GM12875 (cell line): ENCODE measurements around the gene CCNF.
"Not testable (repeated sequence)": the region's sequence is repeated elsewhere in the genome, so short reads cannot be mapped to it uniquely, and the experiment has no call there.

ENCODE experiments used
- H3K4me3 ChIP-seq: one replicate; pipeline ENCODE4 v1.5.1; 2011; ENCODE audit warnings: low read depth, low read length, control low read depth
- TF ChIP-seq, protein P1 (sequence below): IDR thresholded peaks from 2 replicates; pipeline ENCODE4 v1.5.1; 2011; ENCODE audit warnings: low read depth, mild to moderate bottlenecking, control low read depth, inconsistent platforms, low read length, moderate library complexity, borderline replicate concordance; ENCODE audit not compliant: insufficient read depth

Gene CCNF

DNA sequence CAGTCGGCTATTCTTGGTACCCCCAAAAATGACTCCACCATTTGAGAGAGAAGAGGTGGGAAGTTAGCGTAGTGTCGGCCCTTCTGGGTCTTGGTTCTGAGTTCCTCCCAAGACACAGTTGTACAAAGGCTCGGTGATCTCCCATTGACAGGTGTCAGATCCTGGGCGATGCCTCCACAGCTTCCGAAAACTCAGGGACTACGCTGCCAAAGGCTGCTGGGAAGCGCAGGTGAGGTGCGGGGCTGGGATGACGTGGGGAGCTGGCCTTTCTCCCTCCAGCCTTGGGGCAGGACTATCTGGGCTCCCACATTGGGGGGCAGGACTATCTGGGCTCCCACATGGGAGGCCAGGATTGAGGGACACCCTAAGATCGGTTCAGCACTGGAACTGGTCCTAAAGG, 10.4 kb downstream of the CCNF start:
- H3K4me3 ChIP-seq, result no peak overlapping the region
- TF ChIP-seq, protein P1, sequence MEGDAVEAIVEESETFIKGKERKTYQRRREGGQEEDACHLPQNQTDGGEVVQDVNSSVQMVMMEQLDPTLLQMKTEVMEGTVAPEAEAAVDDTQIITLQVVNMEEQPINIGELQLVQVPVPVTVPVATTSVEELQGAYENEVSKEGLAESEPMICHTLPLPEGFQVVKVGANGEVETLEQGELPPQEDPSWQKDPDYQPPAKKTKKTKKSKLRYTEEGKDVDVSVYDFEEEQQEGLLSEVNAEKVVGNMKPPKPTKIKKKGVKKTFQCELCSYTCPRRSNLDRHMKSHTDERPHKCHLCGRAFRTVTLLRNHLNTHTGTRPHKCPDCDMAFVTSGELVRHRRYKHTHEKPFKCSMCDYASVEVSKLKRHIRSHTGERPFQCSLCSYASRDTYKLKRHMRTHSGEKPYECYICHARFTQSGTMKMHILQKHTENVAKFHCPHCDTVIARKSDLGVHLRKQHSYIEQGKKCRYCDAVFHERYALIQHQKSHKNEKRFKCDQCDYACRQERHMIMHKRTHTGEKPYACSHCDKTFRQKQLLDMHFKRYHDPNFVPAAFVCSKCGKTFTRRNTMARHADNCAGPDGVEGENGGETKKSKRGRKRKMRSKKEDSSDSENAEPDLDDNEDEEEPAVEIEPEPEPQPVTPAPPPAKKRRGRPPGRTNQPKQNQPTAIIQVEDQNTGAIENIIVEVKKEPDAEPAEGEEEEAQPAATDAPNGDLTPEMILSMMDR, result no peak

DNA sequence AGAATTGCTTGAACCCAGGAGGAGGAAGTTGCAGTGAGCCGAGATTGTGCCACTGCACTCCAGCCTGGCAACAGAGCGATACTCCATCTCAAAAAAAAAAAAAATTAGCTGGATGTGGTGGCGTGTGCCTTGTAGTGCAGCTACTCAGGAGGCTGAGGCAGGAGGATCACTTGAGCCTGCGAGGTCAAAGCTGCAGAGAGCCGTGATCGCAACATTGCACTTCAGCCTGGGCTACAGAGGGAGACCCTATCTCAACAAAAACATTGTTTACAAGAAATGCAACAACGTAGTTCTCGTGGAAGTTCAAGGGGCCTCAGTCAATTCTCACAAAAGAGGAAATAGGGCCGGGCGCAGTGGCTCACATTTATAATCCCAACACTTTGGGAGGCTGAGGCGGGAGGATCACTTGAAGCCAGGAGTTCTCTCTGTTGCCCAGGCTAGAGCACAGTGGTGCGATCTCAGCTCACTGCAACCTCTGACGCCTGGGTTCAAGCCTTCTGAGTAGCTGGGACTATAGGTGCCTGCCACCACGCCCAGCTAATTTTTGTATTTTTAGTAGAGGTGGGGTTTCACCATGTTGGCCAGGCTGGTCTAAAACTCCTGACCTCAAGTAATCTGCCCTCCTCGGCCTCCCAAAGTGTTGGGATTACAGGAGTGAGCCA, 12.0 kb downstream of the CCNF start:
- H3K4me3 ChIP-seq, result not testable (repeated sequence)

DNA sequence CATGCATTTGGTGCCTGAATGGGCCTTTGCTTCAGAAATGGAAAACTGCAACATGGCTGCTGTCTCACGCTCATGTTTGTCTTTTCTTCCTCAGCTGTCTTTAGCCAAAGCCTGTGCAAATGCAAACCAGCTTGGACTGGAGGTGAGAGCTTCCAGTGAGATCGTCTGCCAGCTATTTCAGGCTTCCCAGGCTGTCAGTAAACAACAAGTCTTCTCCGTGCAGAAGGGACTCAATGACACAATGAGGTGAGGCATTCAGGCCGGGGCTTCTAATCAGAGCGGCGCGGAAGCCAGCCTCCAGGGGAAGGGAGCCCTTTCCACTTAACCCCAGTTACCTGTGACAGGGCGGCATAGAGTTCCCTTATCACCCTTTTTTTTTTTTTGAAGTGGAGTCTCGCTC, 14.3 kb downstream of the CCNF start:
- no peak overlapping the region for H3K4me3 ChIP-seq
- TF ChIP-seq, protein P1, result no peak

DNA sequence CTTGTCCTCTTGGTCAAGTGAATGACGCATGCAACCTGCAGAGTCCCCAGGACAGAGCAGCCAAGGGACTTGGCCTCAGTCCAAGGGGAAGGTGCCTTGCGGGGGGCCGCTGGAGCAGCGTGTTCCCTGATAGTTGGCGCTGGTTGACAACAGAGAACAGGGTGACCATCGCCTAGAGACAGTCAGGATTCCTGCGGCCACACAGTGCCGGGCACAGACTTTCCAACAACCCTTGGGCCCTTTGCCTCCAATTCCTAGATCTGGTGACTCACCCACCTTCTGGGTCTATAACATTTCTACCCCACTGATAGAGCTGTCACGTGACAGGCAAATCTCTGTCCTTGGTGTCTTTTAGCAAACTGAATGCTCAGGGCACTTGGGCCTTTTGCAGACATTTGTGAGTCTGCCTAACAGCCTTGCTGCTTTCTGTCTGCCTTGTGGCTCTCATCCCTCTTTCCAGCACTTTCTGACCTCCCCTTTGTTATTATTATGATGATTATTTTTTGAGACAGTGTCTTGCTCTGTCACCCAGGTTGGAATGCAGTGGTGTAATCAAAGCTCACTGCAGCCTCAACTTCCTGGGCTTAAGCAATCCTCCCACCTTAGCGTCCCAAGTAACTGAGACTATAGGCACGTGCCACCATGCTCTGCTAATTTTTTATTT, 18.8 kb downstream of the CCNF start:
- H3K4me3 ChIP-seq, result no peak overlapping the region

DNA sequence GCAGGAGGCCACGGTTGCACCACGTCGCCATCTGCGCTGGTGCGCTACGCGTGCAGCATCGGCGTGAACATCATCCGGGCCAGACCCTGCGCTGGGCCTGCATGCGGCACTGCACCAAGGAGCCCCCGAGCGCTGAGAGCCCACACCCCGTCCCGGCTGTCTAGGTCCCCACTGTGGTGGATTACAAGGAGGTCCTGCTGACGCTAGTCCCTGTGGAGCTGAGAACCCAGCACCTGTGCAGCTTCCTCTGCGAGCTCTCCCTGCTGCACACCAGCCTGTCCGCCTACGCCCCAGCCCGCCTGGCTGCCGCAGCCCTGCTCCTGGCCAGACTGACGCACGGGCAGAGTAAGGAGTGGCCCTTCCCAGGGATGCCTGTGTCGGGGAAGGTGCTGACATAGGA, 19.9 kb downstream of the CCNF start:
- TF ChIP-seq, protein P1, result no peak
- H3K4me3 ChIP-seq, result no peak overlapping the region

More for the DNA sequence above, 18.8 kb downstream of the CCNF start:
- TF ChIP-seq, protein P1, result no peak

DNA sequence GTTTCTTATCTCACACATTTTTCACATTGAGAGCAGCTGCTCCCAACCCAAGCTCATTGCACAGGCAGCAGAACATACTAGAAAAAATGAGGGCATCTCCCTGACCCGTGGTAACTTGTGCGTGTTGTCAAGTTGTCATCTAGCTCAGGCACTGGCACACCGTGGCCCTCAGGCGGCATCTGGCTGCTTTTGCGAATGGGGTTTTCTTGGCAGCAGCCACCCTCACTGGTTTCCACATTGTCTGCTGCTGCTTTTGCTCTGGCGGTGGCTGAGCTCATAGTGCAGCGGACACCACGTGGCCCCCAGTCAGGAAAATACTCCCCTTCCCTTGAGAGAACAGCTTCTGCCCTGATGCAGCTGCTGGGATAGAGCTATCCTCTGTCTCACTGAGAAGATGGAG, 21.3 kb downstream of the CCNF start:
- no peak overlapping the region for H3K4me3 ChIP-seq
- TF ChIP-seq, protein P1, result no peak

DNA sequence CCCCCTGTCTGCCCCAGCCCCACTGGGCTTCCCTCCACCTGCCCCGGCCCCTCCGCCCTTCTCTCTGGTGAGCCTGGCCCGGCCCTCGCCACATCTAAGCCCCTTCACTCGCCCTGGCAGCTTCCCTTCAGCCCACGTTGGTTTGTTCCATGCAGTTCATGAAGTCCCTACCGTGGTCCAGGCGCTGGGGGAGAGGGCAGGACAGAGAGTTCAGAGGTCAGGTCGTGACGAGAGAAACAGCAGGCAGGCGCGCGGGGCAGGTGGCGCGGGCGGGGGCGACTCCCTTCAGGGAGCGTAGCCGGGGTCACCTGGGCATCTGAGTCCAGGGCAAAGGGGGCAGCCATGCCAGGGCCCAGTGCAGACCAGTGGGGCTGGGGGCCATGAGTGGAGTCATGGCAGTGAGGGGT, 21.7 kb downstream of the CCNF start:
- TF ChIP-seq, protein P1, result no peak
- no peak overlapping the region for H3K4me3 ChIP-seq
